ENCODE results near the gene MYG1.
"Not testable (repeated sequence)": the region's sequence is repeated elsewhere in the genome, so short reads cannot be mapped to it uniquely, and the experiment has no call there.

The MYG1 gene

GRCh38 chr12:53324779-53325510 lies 25.4 kb downstream of the MYG1 start:
- in situ Hi-C loops (cut with MboI; ENCODE audit: low sequenced_read_pairs): no loop called here

GRCh38 chr12:53325511-53326061 lies 26.1 kb downstream of the MYG1 start:
- in situ Hi-C loops (cut with MboI; ENCODE audit: low sequenced_read_pairs): no loop called here

DNA sequence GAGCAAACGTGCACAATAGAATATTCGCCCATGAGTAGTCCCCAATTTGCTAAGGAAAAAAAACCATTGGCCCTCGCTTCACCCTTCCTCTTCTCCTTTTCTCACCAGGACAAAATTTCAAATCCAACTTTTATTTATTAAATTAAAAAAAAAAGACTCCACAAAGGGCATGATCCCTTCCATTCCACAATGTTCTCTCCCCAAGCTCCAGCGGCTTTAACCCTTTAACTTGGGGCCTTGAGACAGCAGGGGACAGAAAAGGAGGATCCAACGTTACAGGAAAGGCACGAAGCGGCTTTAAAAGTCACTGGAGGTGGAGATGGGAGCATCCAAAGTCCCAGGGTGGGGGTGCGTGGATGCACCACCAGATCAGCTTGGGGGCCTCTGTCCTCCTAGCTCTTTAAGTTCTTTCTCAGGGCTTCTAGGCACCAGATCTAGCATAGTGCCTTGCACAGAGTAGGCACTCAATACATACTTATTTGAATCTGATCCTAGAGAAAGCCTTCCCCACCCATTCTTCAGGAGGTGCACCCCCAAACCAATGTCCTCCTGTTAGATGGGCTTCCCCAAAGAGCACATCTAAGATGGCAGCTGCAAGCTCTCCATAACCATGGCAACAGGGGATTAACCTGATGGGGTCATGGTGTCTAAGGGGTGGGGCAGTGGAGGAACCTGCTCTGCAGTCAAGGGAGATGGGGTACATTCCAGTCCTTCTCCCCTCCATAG lies 27.1 kb downstream of the MYG1 start:
- in situ Hi-C loops (cut with MboI; ENCODE audit: low sequenced_read_pairs): no loop called here

GRCh38 chr12:53327435-53328042 lies 28.0 kb downstream of the MYG1 start:
- in situ Hi-C loops (cut with MboI; ENCODE audit: low sequenced_read_pairs): no loop called here

- in situ Hi-C loops (cut with MboI; ENCODE audit: low sequenced_read_pairs): no loop called here
These were observed 28.5 kb downstream of the MYG1 start for GRCh38 chr12:53328043-53328435.

DNA sequence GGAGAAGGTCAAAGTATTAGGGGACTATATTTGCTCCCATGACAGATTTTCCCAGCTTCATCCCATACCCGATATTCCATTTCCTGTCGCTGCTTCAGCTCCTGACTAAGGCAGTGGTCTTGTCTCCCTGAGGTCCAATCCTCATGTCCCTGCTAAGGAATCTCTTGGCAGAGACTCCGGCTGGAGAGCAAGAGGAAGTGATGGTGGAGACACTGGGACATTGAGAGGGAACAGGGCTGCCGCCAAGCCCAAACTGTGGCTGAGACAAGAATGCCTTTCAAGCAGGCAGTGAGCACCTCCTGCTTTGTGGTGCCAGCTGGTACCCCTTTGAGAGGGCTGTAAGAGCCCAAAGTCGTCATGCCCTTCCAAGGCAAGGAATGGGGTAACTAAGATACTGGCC lies 31.2 kb downstream of the MYG1 start:
- in situ Hi-C loops (cut with MboI; ENCODE audit: low sequenced_read_pairs): no loop called here

- in situ Hi-C loops (cut with MboI; ENCODE audit: low sequenced_read_pairs): not testable (repeated sequence)
These were observed 32.8 kb downstream of the MYG1 start for GRCh38 chr12:53332339-53332738.

DNA sequence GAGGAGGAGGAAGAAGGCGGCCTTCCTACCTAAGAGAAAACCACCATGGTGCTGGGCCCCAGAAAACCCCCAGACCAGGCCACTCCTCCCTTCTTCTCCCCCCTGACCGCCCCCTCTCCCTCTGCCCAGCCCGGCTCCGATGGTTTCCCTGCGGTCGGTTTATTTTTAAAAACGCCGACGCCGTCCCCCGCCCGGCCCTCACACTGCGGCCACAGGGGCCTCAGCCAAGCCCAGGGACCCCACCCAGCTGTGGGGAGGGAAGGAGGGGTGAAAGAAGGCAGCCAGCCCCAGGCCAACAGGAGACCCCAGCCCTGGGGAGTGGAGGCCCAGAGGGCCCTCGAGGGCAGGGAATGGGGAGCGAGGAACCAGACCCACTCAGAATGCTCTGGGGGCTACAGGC lies 33.2 kb downstream of the MYG1 start:
- in situ Hi-C loops (cut with MboI; ENCODE audit: low sequenced_read_pairs): no loop called here

DNA sequence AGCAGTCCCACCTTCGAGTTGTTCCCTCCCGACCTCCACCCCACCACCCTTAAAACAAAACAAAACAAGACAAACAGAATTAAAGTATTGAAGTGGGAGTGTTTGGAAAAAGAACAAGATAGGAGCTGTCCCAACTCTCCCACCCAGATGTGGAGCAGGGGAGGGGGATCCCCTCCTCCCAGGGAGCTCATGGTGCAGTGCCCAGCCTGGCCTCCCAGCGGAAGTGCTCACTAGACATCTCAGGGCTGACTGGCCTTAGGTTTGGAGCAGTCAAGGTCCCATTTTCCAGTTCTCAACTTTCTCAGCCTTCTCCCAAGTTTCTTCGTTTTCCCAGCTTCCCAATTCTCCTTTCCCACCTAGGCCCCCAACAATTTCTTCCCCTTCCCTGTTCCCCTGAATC lies 33.8 kb downstream of the MYG1 start:
- in situ Hi-C loops (cut with MboI; ENCODE audit: low sequenced_read_pairs): no loop called here

- in situ Hi-C loops (cut with MboI; ENCODE audit: low sequenced_read_pairs): no loop called here
These were observed 34.4 kb downstream of the MYG1 start for GRCh38 chr12:53333845-53334244.

DNA sequence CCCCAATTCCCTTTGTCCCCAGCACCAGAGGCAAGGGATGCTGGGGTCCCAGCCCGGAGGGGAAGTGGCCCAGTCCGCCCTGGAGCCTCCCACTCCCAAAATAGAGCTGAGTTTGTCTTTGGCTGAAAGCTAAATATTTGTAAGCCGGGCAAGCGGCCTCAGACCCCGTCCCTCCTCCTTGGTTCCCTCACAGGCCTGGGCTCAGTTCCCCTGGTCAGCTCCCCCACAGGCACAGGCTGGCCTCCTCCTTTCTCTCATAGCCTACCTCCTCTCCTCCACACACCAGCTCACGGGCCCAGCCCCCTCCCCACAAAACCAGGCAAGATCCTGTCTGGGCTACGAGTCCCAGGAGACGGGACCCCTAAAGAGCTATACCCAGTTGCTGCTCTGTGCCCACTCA lies 35.3 kb downstream of the MYG1 start:
- in situ Hi-C loops (cut with MboI; ENCODE audit: low sequenced_read_pairs): no loop called here

GRCh38 chr12:53336181-53336681 lies 36.7 kb downstream of the MYG1 start, which contains the start of gene SP7:
SP7 (minus strand) TSS chr12:53336354; CDS start chr12:53335646, 708 bp downstream.
- in situ Hi-C loops (cut with MboI; ENCODE audit: low sequenced_read_pairs): no loop called here

GRCh38 chr12:53338017-53338416 lies 38.5 kb downstream of the MYG1 start:
- in situ Hi-C loops (cut with MboI; ENCODE audit: low sequenced_read_pairs): no loop called here

GRCh38 chr12:53338916-53339315 lies 39.4 kb downstream of the MYG1 start:
- in situ Hi-C loops (cut with MboI; ENCODE audit: low sequenced_read_pairs): no loop called here

DNA sequence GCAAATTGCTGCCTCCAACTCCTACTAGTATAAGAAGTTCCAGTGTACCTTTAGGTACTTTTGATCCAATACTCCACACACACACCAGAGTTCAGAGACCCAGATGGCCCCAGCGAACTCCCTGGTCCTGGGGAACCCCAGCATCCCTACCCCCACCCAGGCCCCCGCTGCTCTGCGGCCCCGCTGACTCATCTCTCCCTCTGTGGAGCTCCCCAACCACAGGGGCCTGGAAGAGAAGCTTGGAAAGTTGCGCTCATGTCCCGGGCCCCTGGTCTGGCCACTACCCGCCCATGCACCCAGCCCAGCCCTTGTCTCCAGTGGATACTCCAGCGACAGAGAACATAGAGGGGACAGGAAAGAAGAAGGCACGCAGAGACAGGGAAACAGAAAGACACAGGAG lies 40.9 kb downstream of the MYG1 start:
- in situ Hi-C loops (cut with MboI; ENCODE audit: low sequenced_read_pairs): no loop called here

DNA sequence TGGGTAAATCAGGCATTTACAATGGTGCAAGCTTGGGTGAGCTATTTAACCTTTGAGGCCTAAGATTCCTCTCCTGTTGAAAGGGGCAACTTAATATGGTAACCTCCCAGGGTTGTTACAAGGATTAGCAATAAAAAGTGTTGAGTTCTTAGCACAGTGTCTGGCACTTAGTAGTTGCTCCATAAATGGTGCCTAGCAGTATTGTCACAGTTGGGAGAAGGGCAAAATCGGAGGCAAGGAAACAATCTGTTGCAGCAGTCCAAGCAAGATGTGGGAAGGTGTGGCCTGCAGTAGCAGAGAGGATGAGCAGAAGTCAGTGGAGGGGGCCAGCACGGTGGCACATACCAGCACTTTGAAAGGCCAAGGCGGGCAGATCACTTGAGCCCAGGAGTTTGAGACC lies 44.0 kb downstream of the MYG1 start:
- in situ Hi-C loops (cut with MboI; ENCODE audit: low sequenced_read_pairs): no loop called here

- in situ Hi-C loops (cut with MboI; ENCODE audit: low sequenced_read_pairs): no loop called here
These were observed 44.5 kb downstream of the MYG1 start for GRCh38 chr12:53343969-53344368.

DNA sequence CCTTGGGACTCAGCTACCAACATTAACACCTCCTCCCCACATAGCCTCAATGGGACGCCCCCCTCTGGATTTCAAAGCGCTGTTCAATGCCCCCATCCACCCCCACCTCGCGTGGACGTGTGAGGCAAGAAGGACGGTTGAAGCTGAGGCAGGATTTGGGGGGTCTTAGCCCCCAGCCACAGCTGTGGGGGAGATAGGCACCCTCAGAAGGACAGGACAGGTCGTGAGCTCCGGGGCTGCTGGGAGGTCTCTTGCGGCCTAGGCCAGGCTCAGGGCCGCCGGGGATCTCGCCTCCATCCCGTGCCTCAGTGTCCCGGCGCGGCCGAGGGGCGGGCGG lies 45.0 kb downstream of the MYG1 start:
- in situ Hi-C loops (cut with MboI; ENCODE audit: low sequenced_read_pairs): no loop called here

- in situ Hi-C loops (cut with MboI; ENCODE audit: low sequenced_read_pairs): no loop called here
These were observed 45.5 kb downstream of the MYG1 start for GRCh38 chr12:53344824-53345485.

- in situ Hi-C loops (cut with MboI; ENCODE audit: low sequenced_read_pairs): no loop called here
These were observed 46.1 kb downstream of the MYG1 start for GRCh38 chr12:53345486-53346188.

GRCh38 chr12:53346491-53346890 lies 47.0 kb downstream of the MYG1 start:
- in situ Hi-C loops (cut with MboI; ENCODE audit: low sequenced_read_pairs): no loop called here

All from HL-60/S4 treated with retinoic acid at 250 ng/mL for 4 days and 3 days (cell line).